Vagina (tissue), 2 donors: ENCODE measurements around the gene UBA6.

Source experiments
- CTCF ChIP-seq, 3 experiments: fragments of 450-650 bp in 2 of 3; fragments of 200-600 bp in 1 of 3; sonication (generic) in 1 of 3; IDR thresholded peaks; one replicate each; pipeline ENCODE4 v1.5.1; 2017 to 2019; ENCODE audit warnings: antibody characterized with exemption in 3 of 3, mild to moderate bottlenecking in 2 of 3, moderate library complexity in 2 of 3
- POLR2A ChIP-seq, 2 donors: fragments of 450-650 bp; IDR thresholded peaks; one replicate each; pipeline ENCODE4 v1.6.1; 2017; ENCODE audit warnings: antibody characterized with exemption in 2 of 2, mild to moderate bottlenecking in 2 of 2, moderate library complexity in 2 of 2

DNA sequence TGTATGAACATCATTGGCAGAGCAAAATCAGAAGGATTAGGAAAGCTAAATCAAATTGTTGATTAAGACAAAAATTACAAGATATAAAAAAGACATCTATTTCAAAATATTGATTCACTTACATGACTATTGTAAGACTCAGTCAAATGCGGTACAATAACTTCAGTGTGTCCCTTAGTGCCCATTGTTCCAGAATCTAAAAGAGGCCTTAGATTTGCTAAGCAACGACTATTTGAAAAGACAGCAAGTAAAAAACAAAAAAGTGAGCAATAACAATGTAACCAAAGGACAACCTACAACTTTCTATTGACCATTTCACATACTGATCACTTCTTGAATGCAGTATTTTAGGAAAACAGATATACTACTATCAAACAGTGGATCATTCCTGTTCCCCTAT, 65.6 kb downstream of the UBA6 start:
- TF ChIP-seq CTCF (IDR thresholded peaks at IDR 0.05) (no peak), POLR2A (IDR thresholded peaks at IDR 0.05) (no peak)
